Prostate gland (tissue), 2 donors: Measurements from ENCODE around the gene PDE7B.

Experiments
- POLR2A ChIP-seq: fragments of 450-650 bp; IDR thresholded peaks from one replicate; pipeline ENCODE4 v1.6.1; 2016; ENCODE audit warnings: antibody characterized with exemption, mild to moderate bottlenecking
- TF ChIP-seq, protein P1 (sequence below), 4 experiments: fragments of 200-600 bp in 2 of 4; fragments of 450-650 bp in 2 of 4; sonication (generic) in 2 of 4; IDR thresholded peaks; 1 replicate in 3 of 4; 2 replicates in 1 of 4; pipeline ENCODE4 v1.5.1; 2016 to 2019; ENCODE audit warnings: antibody characterized with exemption in 4 of 4, mild to moderate bottlenecking in 2 of 4, moderate library complexity in 2 of 4

DNA sequence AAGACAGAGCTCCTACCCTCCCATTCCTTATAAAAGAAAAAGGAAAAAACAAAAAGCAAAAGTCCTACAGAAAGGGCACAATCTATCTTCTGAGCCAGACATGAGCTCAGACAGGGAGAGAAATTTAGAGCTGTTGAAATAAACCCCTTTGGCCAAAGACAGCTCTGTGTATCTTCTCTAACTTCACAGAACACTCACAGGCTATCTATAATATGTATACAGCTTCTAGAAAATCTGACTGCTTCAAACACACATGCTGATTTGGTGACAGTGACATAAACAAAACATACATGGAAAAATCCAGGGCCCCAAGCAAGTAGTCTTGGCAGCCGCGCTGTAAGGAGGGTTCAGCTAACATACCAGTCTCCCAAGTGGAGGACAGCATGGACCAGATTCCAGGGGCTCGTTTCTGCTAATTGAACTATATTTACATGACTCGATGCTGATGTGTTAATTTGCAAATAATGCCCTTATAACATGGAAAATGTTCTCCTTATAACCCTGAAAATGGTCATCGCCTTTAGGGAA is 361.6 kb downstream of the PDE7B start:
- TF ChIP-seq, protein P1, sequence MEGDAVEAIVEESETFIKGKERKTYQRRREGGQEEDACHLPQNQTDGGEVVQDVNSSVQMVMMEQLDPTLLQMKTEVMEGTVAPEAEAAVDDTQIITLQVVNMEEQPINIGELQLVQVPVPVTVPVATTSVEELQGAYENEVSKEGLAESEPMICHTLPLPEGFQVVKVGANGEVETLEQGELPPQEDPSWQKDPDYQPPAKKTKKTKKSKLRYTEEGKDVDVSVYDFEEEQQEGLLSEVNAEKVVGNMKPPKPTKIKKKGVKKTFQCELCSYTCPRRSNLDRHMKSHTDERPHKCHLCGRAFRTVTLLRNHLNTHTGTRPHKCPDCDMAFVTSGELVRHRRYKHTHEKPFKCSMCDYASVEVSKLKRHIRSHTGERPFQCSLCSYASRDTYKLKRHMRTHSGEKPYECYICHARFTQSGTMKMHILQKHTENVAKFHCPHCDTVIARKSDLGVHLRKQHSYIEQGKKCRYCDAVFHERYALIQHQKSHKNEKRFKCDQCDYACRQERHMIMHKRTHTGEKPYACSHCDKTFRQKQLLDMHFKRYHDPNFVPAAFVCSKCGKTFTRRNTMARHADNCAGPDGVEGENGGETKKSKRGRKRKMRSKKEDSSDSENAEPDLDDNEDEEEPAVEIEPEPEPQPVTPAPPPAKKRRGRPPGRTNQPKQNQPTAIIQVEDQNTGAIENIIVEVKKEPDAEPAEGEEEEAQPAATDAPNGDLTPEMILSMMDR (IDR thresholded peaks at IDR 0.05) = no peak
- no peak for TF ChIP-seq POLR2A
